HG03442 (cell line): ENCODE results near the gene LHX8.

Experiments
- ATAC-seq: cut with Tn5 transposase; IDR thresholded peaks from one replicate; pipeline ENCODE4 v1.9.1; 2021; ENCODE audit warnings: mild to moderate bottlenecking, moderate library complexity; ENCODE audit not compliant: unreplicated experiment

LHX8 gene

DNA sequence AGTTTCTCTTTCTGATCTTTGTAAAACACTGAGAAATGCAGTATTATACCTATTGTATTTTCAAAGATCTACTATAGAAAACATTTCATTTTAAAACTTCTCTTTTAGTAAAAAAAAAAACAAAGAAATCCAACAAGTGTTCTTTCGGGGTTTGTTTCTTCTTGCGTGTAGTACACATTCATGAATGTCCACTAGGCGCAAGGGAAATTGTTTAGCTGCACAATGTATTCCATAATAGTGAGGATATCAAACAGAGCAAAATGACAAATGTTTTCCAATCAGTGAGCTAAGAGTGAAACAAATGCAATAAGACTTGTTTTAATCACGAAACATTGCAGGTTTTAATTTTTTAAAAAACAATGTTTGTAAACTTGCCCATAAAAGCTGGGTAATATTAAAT, 68.6 kb downstream of the LHX8 start:
- ATAC-seq, result no peak

DNA sequence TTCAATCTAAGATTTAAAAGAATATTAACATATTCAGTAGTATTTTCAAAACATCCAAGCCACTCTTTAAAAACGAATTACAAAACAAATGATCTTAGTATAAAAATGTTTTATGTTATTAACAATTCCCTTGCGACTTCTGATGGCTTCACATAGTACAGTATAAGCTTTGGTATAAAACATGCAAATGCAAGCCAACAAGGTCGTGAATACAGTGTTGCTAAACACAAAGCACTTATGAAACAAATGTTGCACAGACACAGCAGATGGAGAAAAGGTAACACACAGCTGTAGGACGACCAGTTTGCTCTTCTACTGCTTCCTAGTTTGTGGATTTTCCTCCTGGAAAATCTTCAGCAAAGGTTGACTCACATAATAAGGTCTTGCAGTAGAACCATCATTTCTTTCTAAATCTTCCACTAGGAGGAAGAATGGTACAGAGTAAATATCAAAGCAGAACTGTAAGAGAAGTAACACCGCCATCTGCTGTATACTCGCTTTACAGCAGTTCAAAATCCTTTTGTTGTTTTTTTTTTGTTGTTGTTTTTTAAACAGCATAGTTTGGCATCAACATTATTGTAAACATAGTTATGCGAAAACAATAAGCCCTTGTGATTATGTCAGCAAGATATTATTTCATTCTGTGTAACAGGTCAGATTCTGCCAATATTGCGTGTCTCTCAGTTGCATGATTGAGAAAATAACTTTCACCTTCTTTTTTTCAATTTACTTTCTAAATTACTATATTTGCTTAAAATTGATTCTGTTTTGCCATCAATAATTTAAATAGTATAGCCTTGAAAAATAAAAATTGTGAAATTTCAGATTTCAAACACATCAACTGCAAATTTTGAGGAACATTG, 69.5 kb downstream of the LHX8 start:
- peak; percentile 94 for ATAC-seq

- ATAC-seq, result no peak
Measured at GRCh38 chr1:75208862-75209261, 74.7 kb downstream of the LHX8 start.
